SW480 (cell line): ENCODE results near the gene BEGAIN.

Experiments used
- DNase-seq: peaks from one replicate; pipeline ENCODE4 v3.0.0-alpha.2; 2016; ENCODE audit warnings: low spot score

The BEGAIN gene

GRCh38 chr14:100567877-100568163 lies 19.4 kb downstream of the BEGAIN start:
- no peak for DNase-seq

GRCh38 chr14:100567009-100567876 lies 20.0 kb downstream of the BEGAIN start:
- no peak for DNase-seq

- DNase-seq, result no peak
Observed at GRCh38 chr14:100566586-100566985, 20.6 kb downstream of the BEGAIN start.

- DNase-seq, result peak; percentile 53
Observed at GRCh38 chr14:100566119-100566518, 21.1 kb downstream of the BEGAIN start.

- DNase-seq, result no peak
Observed at GRCh38 chr14:100565650-100566049, 21.6 kb downstream of the BEGAIN start.

- DNase-seq, result no peak
Observed at GRCh38 chr14:100564512-100564911, 22.7 kb downstream of the BEGAIN start.

- no peak for DNase-seq
Observed at GRCh38 chr14:100562751-100563150, 24.5 kb downstream of the BEGAIN start.

- no peak for DNase-seq
Observed at GRCh38 chr14:100561005-100561404, 26.2 kb downstream of the BEGAIN start.

- no peak for DNase-seq
Observed at GRCh38 chr14:100560471-100560870, 26.7 kb downstream of the BEGAIN start.

- DNase-seq, result no peak
Observed at GRCh38 chr14:100559455-100559854, 27.8 kb downstream of the BEGAIN start.

GRCh38 chr14:100558966-100559365 lies 28.3 kb downstream of the BEGAIN start:
- DNase-seq, result no peak

GRCh38 chr14:100558226-100558625 lies 29.0 kb downstream of the BEGAIN start:
- no peak for DNase-seq

GRCh38 chr14:100557658-100558057 lies 29.6 kb downstream of the BEGAIN start:
- no peak for DNase-seq

GRCh38 chr14:100556936-100557505 lies 30.2 kb downstream of the BEGAIN start:
- no peak for DNase-seq

GRCh38 chr14:100556140-100556475 lies 31.1 kb downstream of the BEGAIN start:
- no peak for DNase-seq

- DNase-seq, result no peak
Observed at GRCh38 chr14:100555436-100556139, 31.6 kb downstream of the BEGAIN start.

- DNase-seq, result no peak
Observed at GRCh38 chr14:100554696-100555320, 32.4 kb downstream of the BEGAIN start.

GRCh38 chr14:100554082-100554677 lies 33.0 kb downstream of the BEGAIN start:
- DNase-seq, result peak; percentile 85

GRCh38 chr14:100553471-100553870 lies 33.7 kb downstream of the BEGAIN start:
- no peak for DNase-seq

GRCh38 chr14:100552524-100553125 lies 34.6 kb downstream of the BEGAIN start:
- no peak for DNase-seq

GRCh38 chr14:100551056-100551455 lies 36.2 kb downstream of the BEGAIN start:
- DNase-seq, result no peak
